SK-N-SH (cell line): Measurements from ENCODE around the gene LPCAT1.

Source experiments
- JUND ChIP-seq: IDR thresholded peaks from 2 replicates; pipeline ENCODE4 v1.4.0; 2012
- MEF2A ChIP-seq: IDR thresholded peaks from 2 replicates; pipeline ENCODE4 v1.4.0; 2012; ENCODE audit warnings: low read depth, borderline replicate concordance
- SMC3 ChIP-seq: IDR thresholded peaks from 2 replicates; pipeline ENCODE4 v1.6.1; 2012; ENCODE audit warnings: low read depth, low read length, improper control_type of control experiment
- TEAD4 ChIP-seq: IDR thresholded peaks from 2 replicates; pipeline ENCODE4 v1.4.0; 2012; ENCODE audit warnings: mild to moderate bottlenecking, borderline replicate concordance; ENCODE audit not compliant: insufficient read depth
- YY1 ChIP-seq: IDR thresholded peaks from 2 replicates; pipeline ENCODE4 v1.4.0; 2012; ENCODE audit warnings: low read depth, mild to moderate bottlenecking
- TF ChIP-seq, protein P1 (sequence below): fragments of 200-600 bp; sonication (generic); IDR thresholded peaks from 2 replicates; pipeline ENCODE4 v1.6.1; 2017; ENCODE audit warnings: antibody characterized with exemption, mild to moderate bottlenecking, moderate library complexity
- TF ChIP-seq, protein P2 (sequence below): IDR thresholded peaks from 2 replicates; pipeline ENCODE4 v1.4.0; 2012; ENCODE audit warnings: low read depth, borderline replicate concordance

DNA sequence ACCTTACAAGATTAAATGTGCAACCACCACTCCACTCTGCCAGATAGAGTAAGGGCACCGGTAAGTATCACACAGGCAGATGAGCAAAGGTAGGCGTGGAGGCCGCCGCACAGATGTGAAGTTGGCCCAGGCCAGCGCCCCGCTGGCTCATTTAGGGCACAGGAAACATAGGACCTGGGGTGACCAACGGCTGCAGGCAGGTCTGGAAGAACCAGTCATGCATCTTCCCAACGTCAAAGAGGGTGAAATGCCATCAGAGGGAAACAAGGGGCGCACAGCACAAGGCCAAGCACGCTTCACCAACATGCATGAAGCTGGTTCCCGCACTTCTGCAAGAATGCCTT is 46.8 kb downstream of the LPCAT1 start:
- TF ChIP-seq, protein P1, sequence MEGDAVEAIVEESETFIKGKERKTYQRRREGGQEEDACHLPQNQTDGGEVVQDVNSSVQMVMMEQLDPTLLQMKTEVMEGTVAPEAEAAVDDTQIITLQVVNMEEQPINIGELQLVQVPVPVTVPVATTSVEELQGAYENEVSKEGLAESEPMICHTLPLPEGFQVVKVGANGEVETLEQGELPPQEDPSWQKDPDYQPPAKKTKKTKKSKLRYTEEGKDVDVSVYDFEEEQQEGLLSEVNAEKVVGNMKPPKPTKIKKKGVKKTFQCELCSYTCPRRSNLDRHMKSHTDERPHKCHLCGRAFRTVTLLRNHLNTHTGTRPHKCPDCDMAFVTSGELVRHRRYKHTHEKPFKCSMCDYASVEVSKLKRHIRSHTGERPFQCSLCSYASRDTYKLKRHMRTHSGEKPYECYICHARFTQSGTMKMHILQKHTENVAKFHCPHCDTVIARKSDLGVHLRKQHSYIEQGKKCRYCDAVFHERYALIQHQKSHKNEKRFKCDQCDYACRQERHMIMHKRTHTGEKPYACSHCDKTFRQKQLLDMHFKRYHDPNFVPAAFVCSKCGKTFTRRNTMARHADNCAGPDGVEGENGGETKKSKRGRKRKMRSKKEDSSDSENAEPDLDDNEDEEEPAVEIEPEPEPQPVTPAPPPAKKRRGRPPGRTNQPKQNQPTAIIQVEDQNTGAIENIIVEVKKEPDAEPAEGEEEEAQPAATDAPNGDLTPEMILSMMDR = no peak
- TF ChIP-seq YY1 (no peak), MEF2A (no peak), SMC3 (no peak), TEAD4 (no peak), JUND (no peak)
- TF ChIP-seq, protein P2, sequence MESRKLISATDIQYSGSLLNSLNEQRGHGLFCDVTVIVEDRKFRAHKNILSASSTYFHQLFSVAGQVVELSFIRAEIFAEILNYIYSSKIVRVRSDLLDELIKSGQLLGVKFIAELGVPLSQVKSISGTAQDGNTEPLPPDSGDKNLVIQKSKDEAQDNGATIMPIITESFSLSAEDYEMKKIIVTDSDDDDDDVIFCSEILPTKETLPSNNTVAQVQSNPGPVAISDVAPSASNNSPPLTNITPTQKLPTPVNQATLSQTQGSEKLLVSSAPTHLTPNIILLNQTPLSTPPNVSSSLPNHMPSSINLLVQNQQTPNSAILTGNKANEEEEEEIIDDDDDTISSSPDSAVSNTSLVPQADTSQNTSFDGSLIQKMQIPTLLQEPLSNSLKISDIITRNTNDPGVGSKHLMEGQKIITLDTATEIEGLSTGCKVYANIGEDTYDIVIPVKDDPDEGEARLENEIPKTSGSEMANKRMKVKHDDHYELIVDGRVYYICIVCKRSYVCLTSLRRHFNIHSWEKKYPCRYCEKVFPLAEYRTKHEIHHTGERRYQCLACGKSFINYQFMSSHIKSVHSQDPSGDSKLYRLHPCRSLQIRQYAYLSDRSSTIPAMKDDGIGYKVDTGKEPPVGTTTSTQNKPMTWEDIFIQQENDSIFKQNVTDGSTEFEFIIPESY = no peak
